Measurements from ENCODE around the gene TSHZ2.

The TSHZ2 gene

GRCh38 chr20:53303413-53303760 is 331.2 kb downstream of the TSHZ2 start:
- TF ChIP-seq CTCF (IDR thresholded peaks at IDR 0.05) = no peak

GRCh38 chr20:53304146-53304545 is 332.0 kb downstream of the TSHZ2 start:
- TF ChIP-seq CTCF (IDR thresholded peaks at IDR 0.05) = no peak

- no peak for TF ChIP-seq CTCF (IDR thresholded peaks at IDR 0.05)
These were observed 334.1 kb downstream of the TSHZ2 start for GRCh38 chr20:53306192-53306805.

GRCh38 chr20:53307964-53308597 is 335.9 kb downstream of the TSHZ2 start:
- no peak for TF ChIP-seq CTCF (IDR thresholded peaks at IDR 0.05)

- no peak for TF ChIP-seq CTCF (IDR thresholded peaks at IDR 0.05)
These were observed 337.4 kb downstream of the TSHZ2 start for GRCh38 chr20:53309515-53309914.

- no peak for TF ChIP-seq CTCF (IDR thresholded peaks at IDR 0.05)
These were observed 340.8 kb downstream of the TSHZ2 start for GRCh38 chr20:53312957-53313356.

GRCh38 chr20:53316206-53316937 is 344.2 kb downstream of the TSHZ2 start:
- no peak for TF ChIP-seq CTCF (IDR thresholded peaks at IDR 0.05)
